NOMO-1 (cell line): ENCODE measurements around the gene PIGH.

Experiments
- DNase-seq, 2 experiments: peaks; one replicate each; lab custom pipeline; 2025; ENCODE audit not compliant: unreplicated experiment in 2 of 2; lab: John Stamatoyannopoulos, UW

PIGH gene

GRCh38 chr14:67576216-67576955 is 23.7 kb downstream of the PIGH start:
- no peak for DNase-seq

- peak; percentile 23 to 35 for DNase-seq
Measured at GRCh38 chr14:67575684-67576083, 24.4 kb downstream of the PIGH start.

- DNase-seq, result no peak
Measured at GRCh38 chr14:67574806-67575205, 25.3 kb downstream of the PIGH start.

GRCh38 chr14:67574156-67574555 is 25.9 kb downstream of the PIGH start:
- no peak for DNase-seq

GRCh38 chr14:67573228-67574010 is 26.6 kb downstream of the PIGH start:
- DNase-seq, result no peak

GRCh38 chr14:67572608-67573007 is 27.5 kb downstream of the PIGH start:
- no peak for DNase-seq

GRCh38 chr14:67571991-67572323 is 28.1 kb downstream of the PIGH start:
- DNase-seq, result no peak

GRCh38 chr14:67571275-67571990 is 28.6 kb downstream of the PIGH start:
- peak; percentile 12 to 52 for DNase-seq

- no peak for DNase-seq
Measured at GRCh38 chr14:67570453-67570852, 29.6 kb downstream of the PIGH start.

- no peak for DNase-seq
Measured at GRCh38 chr14:67569651-67570290, 30.3 kb downstream of the PIGH start.

- DNase-seq, result no peak
Measured at GRCh38 chr14:67569011-67569650, 30.9 kb downstream of the PIGH start.

- DNase-seq, result no peak
Measured at GRCh38 chr14:67567654-67568053, 32.4 kb downstream of the PIGH start.

GRCh38 chr14:67566908-67567307 is 33.2 kb downstream of the PIGH start:
- DNase-seq, result no peak

- DNase-seq, result no peak
Measured at GRCh38 chr14:67564236-67564635, 35.8 kb downstream of the PIGH start.

- no peak for DNase-seq
Measured at GRCh38 chr14:67562776-67563150, 37.3 kb downstream of the PIGH start.

GRCh38 chr14:67562025-67562775 is 37.9 kb downstream of the PIGH start:
- no peak for DNase-seq

GRCh38 chr14:67559639-67560038 is 40.4 kb downstream of the PIGH start:
- DNase-seq, result peak in 1 of 2 experiments; percentile 28

GRCh38 chr14:67557656-67558055 is 42.4 kb downstream of the PIGH start:
- DNase-seq, result no peak

GRCh38 chr14:67557118-67557517 is 43.0 kb downstream of the PIGH start:
- no peak for DNase-seq

- DNase-seq, result no peak
Measured at GRCh38 chr14:67556671-67557070, 43.4 kb downstream of the PIGH start.
